H1 (cell line): ENCODE data around the gene RAPGEF5. TPM values are rescaled to one million over a fixed set of nuclear protein-coding genes. Genes with fewer than 3 reads are reported as not detected.

Experiments used
- BRCA1 ChIP-seq: IDR thresholded peaks from 2 replicates; pipeline ENCODE4 v1.6.1; 2012; ENCODE audit warnings: low read depth, low read length, improper control_type of control experiment
- CBX8 ChIP-seq: fragments of 300-800, 300-1000 bp; sonication (generic); IDR thresholded peaks from 2 replicates; pipeline ENCODE4 v1.7.1; 2016; ENCODE audit warnings: low read depth, low read length, borderline replicate concordance
- CEBPB ChIP-seq: IDR thresholded peaks from 2 replicates; pipeline ENCODE4 v1.6.1; 2012; ENCODE audit warnings: low read depth, low read length
- CTBP2 ChIP-seq: IDR thresholded peaks from 2 replicates; pipeline ENCODE4 v1.7.0; 2011; ENCODE audit warnings: borderline replicate concordance, mild to moderate bottlenecking, moderate library complexity, mixed read lengths, low read length; ENCODE audit not compliant: insufficient read depth, insufficient read length
- E2F6 ChIP-seq: IDR thresholded peaks from 2 replicates; pipeline ENCODE4 v1.6.1; 2012; ENCODE audit warnings: inconsistent platforms
- EZH2 ChIP-seq: fragments of 200-600 bp; sonication (generic); IDR thresholded peaks from 2 replicates; pipeline ENCODE4 v1.7.1; 2012; ENCODE audit warnings: low read depth, mild to moderate bottlenecking, moderate library complexity, low read length, inconsistent platforms; ENCODE audit not compliant: severe bottlenecking
- FOSL1 ChIP-seq: IDR thresholded peaks from 2 replicates; pipeline ENCODE4 v1.6.1; 2011; ENCODE audit warnings: mild to moderate bottlenecking, low read depth, low read length, moderate library complexity; ENCODE audit not compliant: insufficient read depth
- HDAC2 ChIP-seq, 2 experiments: fragments of 300-600 bp in 1 of 2; sonication (generic) in 1 of 2; IDR thresholded peaks; 2 replicates each; pipeline ENCODE4 v1.6.1; 2011 to 2012; ENCODE audit warnings: low read depth in 2 of 2, low read length in 2 of 2, mild to moderate bottlenecking in 2 of 2, moderate library complexity in 2 of 2, borderline replicate concordance in 1 of 2, inconsistent platforms in 1 of 2
- JUND ChIP-seq: IDR thresholded peaks from 2 replicates; pipeline ENCODE4 v1.6.1; 2011; ENCODE audit warnings: mild to moderate bottlenecking, improper control_type of control experiment, low read length
- KDM1A ChIP-seq: fragments of 200-600, 300-600 bp; sonication (generic); IDR thresholded peaks from 2 replicates; pipeline ENCODE4 v1.7.1; 2016; ENCODE audit warnings: mild to moderate bottlenecking, low read length, borderline replicate concordance
- KDM4A ChIP-seq: IDR thresholded peaks from one replicate; pipeline ENCODE4 v1.7.1; 2012; ENCODE audit warnings: low read depth, mild to moderate bottlenecking, moderate library complexity, low read length, inconsistent platforms; ENCODE audit not compliant: severe bottlenecking
- NANOG ChIP-seq: IDR thresholded peaks from 2 replicates; pipeline ENCODE4 v1.6.1; 2011; ENCODE audit warnings: low read length, low read depth, mild to moderate bottlenecking, inconsistent platforms; ENCODE audit not compliant: insufficient read depth, poor library complexity, severe bottlenecking
- NRF1 ChIP-seq: IDR thresholded peaks from 2 replicates; pipeline ENCODE4 v1.6.1; 2011; ENCODE audit warnings: mild to moderate bottlenecking, low read depth, low read length, improper control_type of control experiment
- PHF8 ChIP-seq: fragments of 200-600 bp; sonication (generic); conservative IDR thresholded peaks from 2 replicates; pipeline ENCODE4 v1.7.1; 2012; ENCODE audit warnings: low read depth, mild to moderate bottlenecking, inconsistent platforms, low read length, moderate library complexity
- POLR2A ChIP-seq, 2 experiments: IDR thresholded peaks; 1 replicate in 1 of 2; 2 replicates in 1 of 2; pipeline ENCODE4 v1.6.1; 2011; ENCODE audit warnings: low read depth in 2 of 2, low read length in 2 of 2, mild to moderate bottlenecking in 2 of 2; ENCODE audit errors: control extremely low read depth in 1 of 2
- RAD21 ChIP-seq, 2 experiments: IDR thresholded peaks in 1 of 2; conservative IDR thresholded peaks in 1 of 2; 2 replicates each; pipeline ENCODE4 v1.6.1; 2011; ENCODE audit warnings: low read depth in 2 of 2, low read length in 2 of 2, improper control_type of control experiment in 1 of 2, inconsistent platforms in 1 of 2, mild to moderate bottlenecking in 1 of 2, moderate library complexity in 1 of 2
- RBBP5 ChIP-seq: IDR thresholded peaks from 2 replicates; pipeline ENCODE4 v1.7.1; 2012; ENCODE audit warnings: low read depth, mild to moderate bottlenecking, inconsistent platforms, low read length, moderate library complexity, borderline replicate concordance
- RNF2 ChIP-seq: fragments of 200-900, 300-1000 bp; sonication (generic); IDR thresholded peaks from 2 replicates; pipeline ENCODE4 v1.7.1; 2016; ENCODE audit warnings: borderline replicate concordance, low read depth, mild to moderate bottlenecking, antibody characterized with exemption, low read length; ENCODE audit not compliant: poor library complexity, severe bottlenecking; ENCODE audit errors: missing control alignments
- SP1 ChIP-seq: IDR thresholded peaks from 2 replicates; pipeline ENCODE4 v1.6.1; 2011; ENCODE audit warnings: low read depth, low read length
- SRF ChIP-seq: IDR thresholded peaks from 2 replicates; pipeline ENCODE4 v1.6.1; 2011; ENCODE audit warnings: mild to moderate bottlenecking, low read depth, low read length, moderate library complexity
- TBP ChIP-seq: IDR thresholded peaks from 2 replicates; pipeline ENCODE4 v1.6.1; 2011; ENCODE audit warnings: low read depth, low read length, improper control_type of control experiment
- TCF12 ChIP-seq: IDR thresholded peaks from 2 replicates; pipeline ENCODE4 v1.6.1; 2011; ENCODE audit warnings: low read depth, mild to moderate bottlenecking, low read length
- ZNF274 ChIP-seq: IDR thresholded peaks from 2 replicates; pipeline ENCODE4 v1.7.0; 2012; ENCODE audit warnings: low read length, borderline replicate concordance; ENCODE audit errors: extremely low read depth
- polyA plus RNA-seq, 7 experiments: library from polyadenylated mRNA; depleted of rRNA in 3 of 7; stranded (reverse) in 5 of 7; unstranded in 2 of 7; fragments of >200 nt in 5 of 7; fragments of 200-250 nt in 2 of 7; gene quantifications; 1 replicate in 5 of 7; 2 replicates in 1 of 7; 4 replicates in 1 of 7; pipeline versions ENCODE4 v1.2.1 to v1.2.3, GENCODE V29; 2011 to 2013; ENCODE audit warnings: missing spikeins in 2 of 7, mixed read lengths in 2 of 7
- total RNA-seq: library from RNA; stranded (reverse); fragmentation: NEBNext Ultra II Directional; extraction: Animal tissue kit (Norgen Biotek cat#: 25700); gene quantifications from 2 replicates; pipeline ENCODE4 v1.2.1, GENCODE V29; 2021

Gene RAPGEF5
- total and polyA plus RNA-seq, 2 of the 8 experiments (the other 6 are each of a cell fraction or from before 2014, with no cell fraction given): 4.4 to 22.9 TPM

GRCh38 chr7:22356701-22357310 is at the start of gene RAPGEF5 (continued):
- TF ChIP-seq KDM4A (peak; percentile 79), BRCA1 (no peak), RBBP5 (no peak; the same call in 1 of the 2 replicates), CTBP2 (no peak), ZNF274 (no peak), RNF2 (no peak), CBX8 (no peak), CEBPB (no peak), SP1 (no peak), POLR2A (IDR thresholded peaks at IDR 0.05; ENCODE audit: control extremely low read depth in 1 of 2, low read depth in 2 of 2, low read length in 2 of 2) (no peak), NRF1 (no peak), TCF12 (no peak), TBP (peak; percentile 38; the same call in 1 of the 2 replicates), JUND (no peak), PHF8 (0 out of 2 replicates have a peak, but pooled peaks have one; percentile 41), NANOG (no peak), EZH2 (no peak), RAD21 (IDR thresholded peaks at IDR 0.05 in 1 of 2, conservative IDR thresholded peaks at IDR 0.05 in 1 of 2; ENCODE audit: low read depth in 2 of 2, low read length in 2 of 2) (no peak), FOSL1 (no peak), E2F6 (no peak), HDAC2 (IDR thresholded peaks at IDR 0.05; ENCODE audit: borderline replicate concordance in 1 of 2, low read depth in 2 of 2, low read length in 2 of 2) (no peak; a peak in 1 of 4 replicates), SRF (no peak), KDM1A (no peak)
